G401.6 (cell line): ENCODE data around the gene PUS7L.
"Not testable (repeated sequence)": the region's sequence is repeated elsewhere in the genome, so short reads cannot be mapped to it uniquely, and the experiment has no call there.

Experiments used
- FAIRE-seq: peaks from 2 replicates; lab custom pipeline; 2012; peaks lifted over from hg19 to GRCh38; lab: Jason Lieb, UNC

Gene PUS7L

GRCh38 chr12:43744826-43745225 is 13.8 kb downstream of the PUS7L start:
- no peak for FAIRE-seq

- no peak for FAIRE-seq
Measured at GRCh38 chr12:43742106-43742505, 16.5 kb downstream of the PUS7L start.

- FAIRE-seq, result no peak
Measured at GRCh38 chr12:43740511-43741100, 18.0 kb downstream of the PUS7L start.

- FAIRE-seq, result no peak
Measured at GRCh38 chr12:43737646-43738045, 20.9 kb downstream of the PUS7L start.

- FAIRE-seq, result no peak
Measured at GRCh38 chr12:43736927-43737440, 21.6 kb downstream of the PUS7L start.

- FAIRE-seq, result no peak
Measured at GRCh38 chr12:43733687-43734086, 24.9 kb downstream of the PUS7L start.

- no peak for FAIRE-seq
Measured at GRCh38 chr12:43730283-43730682, 28.3 kb downstream of the PUS7L start.

- FAIRE-seq, result no peak
Measured at GRCh38 chr12:43728698-43729097, 29.9 kb downstream of the PUS7L start.

- peak; percentile 95 for FAIRE-seq
Measured at GRCh38 chr12:43728117-43728516, 30.5 kb downstream of the PUS7L start.

- no peak for FAIRE-seq
Measured at GRCh38 chr12:43723134-43723533, 35.5 kb downstream of the PUS7L start.

- FAIRE-seq, result no peak
Measured at GRCh38 chr12:43722621-43723020, 36.0 kb downstream of the PUS7L start.

GRCh38 chr12:43711348-43711747 is 47.2 kb downstream of the PUS7L start:
- FAIRE-seq, result no peak

GRCh38 chr12:43703772-43704171 is 54.8 kb downstream of the PUS7L start:
- FAIRE-seq, result not testable (repeated sequence)

GRCh38 chr12:43701194-43701593 is 57.4 kb downstream of the PUS7L start:
- not testable (repeated sequence) for FAIRE-seq

- FAIRE-seq, result no peak
Measured at GRCh38 chr12:43696154-43696553, 62.4 kb downstream of the PUS7L start.

- FAIRE-seq, result no peak
Measured at GRCh38 chr12:43694879-43695278, 63.7 kb downstream of the PUS7L start.

- no peak for FAIRE-seq
Measured at GRCh38 chr12:43692064-43692463, 66.5 kb downstream of the PUS7L start.

GRCh38 chr12:43685491-43685890 is 73.1 kb downstream of the PUS7L start:
- FAIRE-seq, result not testable (repeated sequence)

GRCh38 chr12:43676183-43676813 is 82.3 kb downstream of the PUS7L start:
- FAIRE-seq, result no peak

GRCh38 chr12:43675048-43675904 is 83.3 kb downstream of the PUS7L start:
- no peak for FAIRE-seq

- FAIRE-seq, result no peak
Measured at GRCh38 chr12:43669373-43669772, 89.2 kb downstream of the PUS7L start.
